Keratinocyte (primary cell): ENCODE data around the gene BNIP1.

ENCODE experiments used
- EZH2 ChIP-seq: IDR thresholded peaks from one replicate; pipeline ENCODE4 v1.6.1; 2012; ENCODE audit warnings: inconsistent platforms, mild to moderate bottlenecking, low read length, moderate library complexity
- TF ChIP-seq, protein P1 (sequence below), 3 experiments: IDR thresholded peaks in 1 of 3; conservative IDR thresholded peaks in 1 of 3; optimal IDR thresholded peaks in 1 of 3; 2 replicates in 2 of 3; 3 replicates in 1 of 3; pipeline versions ENCODE3 to v1.5.1; 2011; ENCODE audit warnings: low read length in 3 of 3, mild to moderate bottlenecking in 3 of 3, moderate library complexity in 2 of 3, control low read depth in 1 of 3, inconsistent platforms in 1 of 3; ENCODE audit not compliant: insufficient read depth in 2 of 3; ENCODE audit errors: extremely low read depth in 1 of 3

DNA sequence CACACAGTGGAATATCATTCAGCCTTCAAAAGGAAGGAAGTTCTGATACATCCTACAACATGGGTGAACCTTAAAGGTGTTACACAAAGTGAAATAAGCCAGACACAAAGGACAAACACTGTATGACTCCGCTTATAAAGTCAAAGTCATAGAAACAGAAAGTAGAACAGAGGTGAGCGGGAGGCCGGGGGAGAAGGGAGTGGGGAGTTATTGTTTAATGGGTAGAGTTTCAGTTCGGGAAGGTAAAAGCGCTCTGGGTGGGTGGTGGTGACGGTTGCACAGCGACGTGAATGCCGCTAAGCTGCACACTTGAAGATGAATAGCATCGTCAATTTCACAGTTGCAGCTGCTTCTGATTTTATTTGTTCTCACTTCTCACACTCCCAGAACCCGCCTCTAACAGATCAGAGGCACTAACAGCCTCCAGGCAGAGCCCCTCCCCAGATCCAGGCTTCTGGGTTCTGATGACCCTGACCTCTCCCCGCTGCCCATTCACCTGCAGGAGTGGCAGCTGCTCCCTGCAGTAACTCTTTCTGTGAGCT, 34.1 kb downstream of the BNIP1 start:
- no peak for TF ChIP-seq EZH2
- TF ChIP-seq, protein P1, sequence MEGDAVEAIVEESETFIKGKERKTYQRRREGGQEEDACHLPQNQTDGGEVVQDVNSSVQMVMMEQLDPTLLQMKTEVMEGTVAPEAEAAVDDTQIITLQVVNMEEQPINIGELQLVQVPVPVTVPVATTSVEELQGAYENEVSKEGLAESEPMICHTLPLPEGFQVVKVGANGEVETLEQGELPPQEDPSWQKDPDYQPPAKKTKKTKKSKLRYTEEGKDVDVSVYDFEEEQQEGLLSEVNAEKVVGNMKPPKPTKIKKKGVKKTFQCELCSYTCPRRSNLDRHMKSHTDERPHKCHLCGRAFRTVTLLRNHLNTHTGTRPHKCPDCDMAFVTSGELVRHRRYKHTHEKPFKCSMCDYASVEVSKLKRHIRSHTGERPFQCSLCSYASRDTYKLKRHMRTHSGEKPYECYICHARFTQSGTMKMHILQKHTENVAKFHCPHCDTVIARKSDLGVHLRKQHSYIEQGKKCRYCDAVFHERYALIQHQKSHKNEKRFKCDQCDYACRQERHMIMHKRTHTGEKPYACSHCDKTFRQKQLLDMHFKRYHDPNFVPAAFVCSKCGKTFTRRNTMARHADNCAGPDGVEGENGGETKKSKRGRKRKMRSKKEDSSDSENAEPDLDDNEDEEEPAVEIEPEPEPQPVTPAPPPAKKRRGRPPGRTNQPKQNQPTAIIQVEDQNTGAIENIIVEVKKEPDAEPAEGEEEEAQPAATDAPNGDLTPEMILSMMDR (optimal IDR thresholded peaks at IDR 0.05 in 1 of 3, IDR thresholded peaks at IDR 0.05 in 1 of 3, conservative IDR thresholded peaks at IDR 0.05 in 1 of 3; ENCODE audit: extremely low read depth in 1 of 3, insufficient read depth in 2 of 3, low read length in 3 of 3) = no peak
